ENCODE measurements around the gene HEMK1.

The HEMK1 gene, protein sequence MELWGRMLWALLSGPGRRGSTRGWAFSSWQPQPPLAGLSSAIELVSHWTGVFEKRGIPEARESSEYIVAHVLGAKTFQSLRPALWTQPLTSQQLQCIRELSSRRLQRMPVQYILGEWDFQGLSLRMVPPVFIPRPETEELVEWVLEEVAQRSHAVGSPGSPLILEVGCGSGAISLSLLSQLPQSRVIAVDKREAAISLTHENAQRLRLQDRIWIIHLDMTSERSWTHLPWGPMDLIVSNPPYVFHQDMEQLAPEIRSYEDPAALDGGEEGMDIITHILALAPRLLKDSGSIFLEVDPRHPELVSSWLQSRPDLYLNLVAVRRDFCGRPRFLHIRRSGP

DNA sequence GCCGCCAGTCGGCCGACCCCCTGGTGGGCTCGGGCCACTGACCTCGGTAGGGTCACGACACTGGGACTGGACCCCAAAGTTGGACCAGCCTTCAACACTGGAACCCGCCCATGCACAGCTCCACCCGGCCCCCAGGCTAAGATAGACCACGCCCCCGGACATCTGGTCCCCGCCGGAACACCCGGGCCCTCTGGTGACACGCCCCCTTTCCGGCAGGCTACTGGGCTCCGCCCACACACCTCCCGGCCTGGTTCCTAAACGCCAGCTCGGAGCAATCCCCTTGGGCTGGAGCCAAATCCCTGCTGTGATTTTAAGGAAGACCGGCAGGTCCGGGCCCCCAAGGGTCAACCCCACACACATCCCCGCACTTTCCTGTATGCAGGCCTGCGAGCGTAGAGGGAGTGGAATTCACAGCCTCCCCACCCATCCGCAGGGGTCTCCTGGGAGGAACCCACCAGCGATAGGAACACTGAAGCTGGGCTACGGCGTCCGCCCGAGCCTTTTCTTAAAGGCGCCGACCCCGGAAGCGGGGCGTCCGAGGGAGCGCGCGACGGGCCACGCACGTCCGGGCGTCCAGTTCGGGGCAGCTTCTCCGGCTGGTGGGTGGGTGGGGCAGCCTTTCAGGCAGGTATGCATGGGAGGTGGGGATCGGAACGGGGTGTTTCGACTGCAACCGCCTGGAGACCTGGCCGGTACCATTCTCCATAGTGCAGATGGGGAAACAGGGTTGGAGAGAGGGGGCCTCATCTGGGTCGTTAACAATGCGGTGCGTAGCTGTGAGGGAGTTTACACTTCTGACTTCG is at the start of gene HEMK1:
Gene HEMK1 (plus strand): TSS at position 576 of the 803 bp plus-strand sequence. CDS start 1,583 bp downstream, outside the sequence.
- DNase-seq (ENCODE audit: low spot score) = peak; percentile 100

DNA sequence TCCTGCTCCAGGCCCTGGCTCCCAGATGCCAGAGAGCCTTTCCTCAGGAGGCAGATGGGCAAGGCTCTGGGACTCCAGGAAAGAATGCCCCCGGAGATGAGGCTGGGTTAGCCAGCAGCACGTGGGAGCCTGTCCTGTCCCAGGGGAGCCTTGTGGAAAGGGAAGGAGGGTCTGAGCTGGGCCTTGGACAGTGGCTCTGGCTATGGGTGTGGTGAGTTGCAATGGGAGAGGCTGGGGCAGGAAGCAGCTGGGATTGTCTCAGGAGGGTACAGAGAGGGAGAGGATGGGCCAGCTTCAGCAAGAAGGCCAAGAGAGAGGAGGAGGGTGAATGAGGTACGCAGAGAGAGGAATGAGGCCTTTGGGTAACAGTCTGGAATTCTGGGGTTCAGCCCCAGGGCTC is 48.5 kb upstream of the HEMK1 start:
- no peak for DNase-seq (ENCODE audit: low spot score)

DNA sequence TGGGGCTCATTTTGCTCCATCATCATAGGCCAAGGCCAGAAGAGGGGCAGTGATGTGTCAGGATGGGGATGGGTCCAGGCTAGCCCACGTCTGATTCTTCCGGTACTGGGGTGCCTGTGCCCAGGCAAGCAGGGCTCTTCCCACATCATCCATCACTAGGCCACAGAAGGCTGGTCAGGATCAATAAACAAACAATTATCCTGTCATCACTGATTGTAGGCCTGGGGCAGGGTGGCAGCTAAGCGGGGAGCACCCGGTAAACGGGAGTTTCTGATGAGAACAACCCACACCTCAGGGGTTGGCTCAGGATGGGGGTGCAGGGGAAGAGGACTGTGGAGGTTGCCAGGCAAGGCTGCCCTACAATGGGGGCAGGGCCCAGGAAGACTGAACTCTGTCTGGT is 47.8 kb upstream of the HEMK1 start:
- no peak for DNase-seq (ENCODE audit: low spot score)

- DNase-seq (ENCODE audit: low spot score) = no peak
Observed at GRCh38 chr3:50523279-50523811, 46.0 kb upstream of the HEMK1 start.

GRCh38 chr3:50524746-50525145 is 44.6 kb upstream of the HEMK1 start:
- DNase-seq (ENCODE audit: low spot score) = no peak

GRCh38 chr3:50525191-50525910 is 44.0 kb upstream of the HEMK1 start:
- DNase-seq (ENCODE audit: low spot score) = no peak

GRCh38 chr3:50525987-50526386 is 43.3 kb upstream of the HEMK1 start:
- DNase-seq (ENCODE audit: low spot score) = peak; percentile 93

GRCh38 chr3:50530001-50530970 is 39.0 kb upstream of the HEMK1 start:
- DNase-seq (ENCODE audit: low spot score) = peak; percentile 56

DNA sequence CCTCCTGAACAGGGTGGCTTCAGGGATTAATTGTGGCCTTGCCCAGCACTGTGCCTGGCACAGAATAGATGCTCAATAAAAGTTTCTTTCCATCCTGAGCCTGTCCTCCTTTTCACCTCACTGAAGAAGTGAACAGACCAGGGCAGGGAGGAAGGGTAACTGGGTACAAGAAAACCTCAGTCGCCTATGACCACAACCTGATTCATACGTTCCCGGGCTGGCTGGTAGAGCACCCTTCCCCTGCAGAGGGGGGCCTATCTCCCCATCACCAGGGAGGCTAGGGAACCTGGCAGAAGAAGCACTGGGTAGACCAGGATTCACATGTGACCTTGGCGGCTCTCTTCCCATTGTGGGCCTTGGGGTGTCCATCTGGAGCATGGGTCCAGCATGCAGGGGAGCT is 38.1 kb upstream of the HEMK1 start:
- DNase-seq (ENCODE audit: low spot score) = no peak

DNA sequence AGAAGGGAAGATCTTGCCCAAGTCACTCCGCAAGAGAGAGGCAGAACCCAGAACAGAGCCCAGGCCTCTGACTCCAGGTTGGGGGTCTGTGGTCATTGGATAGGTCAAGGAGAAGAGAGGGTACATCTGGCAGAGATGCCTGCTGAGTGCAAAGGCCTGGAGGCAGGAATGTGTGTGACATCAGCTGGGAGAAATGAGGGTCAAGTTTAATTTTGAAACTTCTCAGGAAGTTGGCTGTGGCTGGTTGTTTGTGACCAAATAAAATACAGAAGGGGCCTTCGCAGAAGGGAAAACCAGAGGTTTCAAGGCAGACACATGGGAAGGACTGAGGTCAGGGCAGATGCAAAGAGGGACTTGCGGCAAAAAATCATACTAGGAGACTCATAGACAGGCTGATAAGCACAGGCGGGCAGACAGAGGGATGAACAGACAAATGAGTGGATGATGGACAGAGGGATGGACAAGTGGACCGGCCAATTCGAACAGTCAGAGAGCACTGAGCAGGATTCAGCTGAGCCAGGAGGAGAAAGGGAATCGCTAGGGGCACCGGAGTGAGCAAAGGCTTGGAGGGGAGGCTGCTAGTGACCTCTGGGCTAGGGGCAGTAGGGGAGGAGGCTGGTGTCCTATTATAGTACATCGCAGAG is 37.1 kb upstream of the HEMK1 start:
- no peak for DNase-seq (ENCODE audit: low spot score)

- peak; percentile 37 for DNase-seq (ENCODE audit: low spot score)
Observed at GRCh38 chr3:50533316-50533715, 36.0 kb upstream of the HEMK1 start.

- no peak for DNase-seq (ENCODE audit: low spot score)
Observed at GRCh38 chr3:50533807-50534461, 35.4 kb upstream of the HEMK1 start.

- no peak for DNase-seq (ENCODE audit: low spot score)
Observed at GRCh38 chr3:50534681-50535330, 34.5 kb upstream of the HEMK1 start.

- no peak for DNase-seq (ENCODE audit: low spot score)
Observed at GRCh38 chr3:50536471-50537180, 32.7 kb upstream of the HEMK1 start.

- no peak for DNase-seq (ENCODE audit: low spot score)
Observed at GRCh38 chr3:50537421-50538129, 31.7 kb upstream of the HEMK1 start.

- peak; percentile 58 for DNase-seq (ENCODE audit: low spot score)
Observed at GRCh38 chr3:50539356-50540286, 29.7 kb upstream of the HEMK1 start.

All from iPS-NIHi11 (cell line).